ENCODE measurements around the gene SIK3.

Gene SIK3

GRCh38 chr11:117016246-117016645 is 82.0 kb downstream of the SIK3 start:
- TF ChIP-seq, protein P1, sequence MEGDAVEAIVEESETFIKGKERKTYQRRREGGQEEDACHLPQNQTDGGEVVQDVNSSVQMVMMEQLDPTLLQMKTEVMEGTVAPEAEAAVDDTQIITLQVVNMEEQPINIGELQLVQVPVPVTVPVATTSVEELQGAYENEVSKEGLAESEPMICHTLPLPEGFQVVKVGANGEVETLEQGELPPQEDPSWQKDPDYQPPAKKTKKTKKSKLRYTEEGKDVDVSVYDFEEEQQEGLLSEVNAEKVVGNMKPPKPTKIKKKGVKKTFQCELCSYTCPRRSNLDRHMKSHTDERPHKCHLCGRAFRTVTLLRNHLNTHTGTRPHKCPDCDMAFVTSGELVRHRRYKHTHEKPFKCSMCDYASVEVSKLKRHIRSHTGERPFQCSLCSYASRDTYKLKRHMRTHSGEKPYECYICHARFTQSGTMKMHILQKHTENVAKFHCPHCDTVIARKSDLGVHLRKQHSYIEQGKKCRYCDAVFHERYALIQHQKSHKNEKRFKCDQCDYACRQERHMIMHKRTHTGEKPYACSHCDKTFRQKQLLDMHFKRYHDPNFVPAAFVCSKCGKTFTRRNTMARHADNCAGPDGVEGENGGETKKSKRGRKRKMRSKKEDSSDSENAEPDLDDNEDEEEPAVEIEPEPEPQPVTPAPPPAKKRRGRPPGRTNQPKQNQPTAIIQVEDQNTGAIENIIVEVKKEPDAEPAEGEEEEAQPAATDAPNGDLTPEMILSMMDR (IDR thresholded peaks at IDR 0.05; ENCODE audit: low read depth, low read length, missing control alignments): no peak
- H3K4me3 ChIP-seq (ENCODE audit: low read depth, low read length): no peak overlapping the region
- no peak for DNase-seq (ENCODE audit: low read depth)

DNA sequence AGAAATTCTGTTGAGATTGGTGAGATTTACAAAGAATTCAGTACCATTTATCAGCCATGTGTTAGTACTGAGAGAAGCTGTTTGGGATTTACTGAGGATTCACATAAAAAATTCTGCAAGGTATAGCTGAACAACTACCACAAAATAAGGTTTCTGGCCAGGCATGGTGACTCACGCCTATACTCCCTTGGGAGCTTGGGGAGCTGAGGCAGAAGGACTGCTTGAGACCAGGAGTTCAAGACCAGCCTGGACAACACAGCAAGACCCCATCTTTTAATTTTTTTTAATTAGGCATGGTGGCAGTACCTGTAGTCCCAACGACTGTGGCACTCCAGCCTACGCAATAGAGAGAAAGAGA is 86.7 kb downstream of the SIK3 start:
- no peak for DNase-seq (ENCODE audit: low read depth)
- TF ChIP-seq, protein P1 (IDR thresholded peaks at IDR 0.05; ENCODE audit: low read depth, low read length, missing control alignments): no peak
- no peak overlapping the region for H3K4me3 ChIP-seq (ENCODE audit: low read depth, low read length)

GRCh38 chr11:117010808-117011540 is 87.3 kb downstream of the SIK3 start:
- TF ChIP-seq, protein P1 (IDR thresholded peaks at IDR 0.05; ENCODE audit: low read depth, low read length, missing control alignments): no peak
- no peak overlapping the region for H3K4me3 ChIP-seq (ENCODE audit: low read depth, low read length)
- DNase-seq (ENCODE audit: low read depth): no peak

DNA sequence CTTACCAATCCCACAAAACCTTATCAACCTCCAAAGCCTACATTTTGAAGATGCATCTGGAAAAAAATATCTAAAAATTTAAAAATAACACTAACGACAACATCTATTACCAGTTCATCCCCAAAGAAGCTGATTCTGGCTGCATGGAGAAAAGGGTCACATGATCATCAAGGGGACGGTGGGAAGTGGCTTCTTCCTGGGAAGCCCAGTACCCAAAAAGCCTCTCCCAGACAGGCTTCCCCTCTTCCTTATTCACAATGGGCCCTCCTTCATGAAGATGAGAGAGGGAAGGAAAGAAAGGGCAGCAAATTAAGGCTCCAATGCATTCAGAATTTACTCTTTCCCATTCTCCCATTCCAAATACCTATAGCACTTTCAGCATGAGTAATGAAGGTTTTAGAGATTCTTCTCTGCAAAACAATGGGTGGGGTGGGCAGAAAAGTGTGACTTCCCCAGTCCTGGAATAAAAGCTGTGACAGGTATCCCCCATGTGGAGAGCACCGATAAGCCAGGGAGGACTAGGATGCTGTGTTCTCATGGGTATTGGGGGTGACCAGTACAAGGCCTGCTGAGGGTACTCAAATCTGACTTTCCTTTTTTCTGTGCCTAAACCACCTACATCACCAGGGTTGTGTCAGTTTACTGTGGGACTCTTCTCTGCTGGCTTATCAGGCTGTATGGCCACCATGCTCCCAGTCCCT is 88.2 kb downstream of the SIK3 start:
- TF ChIP-seq, protein P1 (IDR thresholded peaks at IDR 0.05; ENCODE audit: low read depth, low read length, missing control alignments): no peak
- H3K4me3 ChIP-seq (ENCODE audit: low read depth, low read length): no peak overlapping the region
- no peak for DNase-seq (ENCODE audit: low read depth)

- TF ChIP-seq, protein P1 (IDR thresholded peaks at IDR 0.05; ENCODE audit: low read depth, low read length, missing control alignments): no peak
- DNase-seq (ENCODE audit: low read depth): no peak
- H3K4me3 ChIP-seq (ENCODE audit: low read depth, low read length): no peak overlapping the region
Observed at GRCh38 chr11:117005758-117006157, 92.5 kb downstream of the SIK3 start.

DNA sequence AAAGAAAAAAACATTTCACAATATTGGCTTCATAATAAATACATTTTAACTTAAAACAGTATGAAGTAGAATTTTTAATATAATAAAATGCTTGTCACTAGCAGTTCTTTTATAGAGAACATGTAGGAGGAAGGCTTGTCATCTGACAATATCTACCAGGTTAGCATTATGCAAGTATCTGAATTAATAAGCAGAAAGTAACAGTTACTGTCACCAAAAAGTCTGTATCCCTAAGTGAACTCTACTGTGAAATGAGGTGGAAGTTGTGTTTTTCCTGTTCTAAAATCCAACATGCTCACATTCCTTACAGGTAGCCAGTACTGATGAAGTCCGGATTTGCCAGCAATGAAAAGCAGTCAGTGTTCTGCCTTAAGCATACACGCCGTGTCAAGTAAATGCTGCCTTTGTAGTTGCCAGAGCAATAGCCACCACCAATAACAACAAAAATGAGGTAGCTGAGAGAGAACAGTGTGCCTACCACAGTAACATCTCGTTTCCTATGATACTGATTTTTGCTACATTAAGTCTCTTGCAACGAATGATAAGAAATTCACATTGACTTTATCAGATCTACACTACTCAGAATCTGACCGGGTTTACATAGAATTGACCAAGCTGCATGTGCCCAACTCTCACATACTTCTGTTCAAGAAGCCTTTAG is 95.5 kb downstream of the SIK3 start:
- TF ChIP-seq, protein P1 (IDR thresholded peaks at IDR 0.05; ENCODE audit: low read depth, low read length, missing control alignments): no peak
- no peak for DNase-seq (ENCODE audit: low read depth)
- H3K4me3 ChIP-seq (ENCODE audit: low read depth, low read length): no peak overlapping the region
